Thyroid gland (tissue), 4 donors: ENCODE results near the gene P2RY8. TPM values are rescaled to one million over a fixed set of nuclear protein-coding genes. Genes with fewer than 3 reads are reported as not detected.
"Not testable (repeated sequence)": the region's sequence is repeated elsewhere in the genome, so short reads cannot be mapped to it uniquely, and the experiment has no call there.

Source experiments
- DNase-seq, 2 donors: peaks; one replicate each; pipeline ENCODE4 v3.0.0-alpha.2; 2019
- H3K27ac ChIP-seq, 3 donors: fragments of 200-600 bp; sonication (generic); 1 replicate in 2 of 3; 2 replicates in 1 of 3; pipeline ENCODE4 v1.5.1; 2016 to 2019; ENCODE audit warnings: mild to moderate bottlenecking in 1 of 3, moderate library complexity in 1 of 3
- H3K27me3 ChIP-seq: fragments of 200-600 bp; sonication (generic); one replicate; pipeline ENCODE4 v1.5.1; 2019
- H3K36me3 ChIP-seq, 2 donors: fragments of 200-600 bp; sonication (generic); one replicate each; pipeline ENCODE4 v1.5.1; 2016 to 2019
- H3K4me1 ChIP-seq, 2 donors: fragments of 200-600 bp; sonication (generic); one replicate each; pipeline ENCODE4 v1.5.1; 2017 to 2019
- H3K4me3 ChIP-seq, 3 donors: fragments of 200-600 bp; sonication (generic); replicated peaks in 1 of 3; 1 replicate in 2 of 3; 2 replicates in 1 of 3; pipeline ENCODE4 v1.5.1; 2016; ENCODE audit warnings: mild to moderate bottlenecking in 1 of 3
- H3K9me3 ChIP-seq: fragments of 200-600 bp; sonication (generic); one replicate; pipeline ENCODE4 v1.5.1; 2017
- CTCF ChIP-seq, 6 experiments: fragments of 200-600 bp in 3 of 6; fragments of 450-650 bp in 3 of 6; sonication (generic) in 3 of 6; IDR thresholded peaks; one replicate each; pipeline ENCODE4 v1.5.1; 2016 to 2019; ENCODE audit warnings: antibody characterized with exemption in 6 of 6, mild to moderate bottlenecking in 2 of 6, inconsistent platforms in 1 of 6, moderate library complexity in 1 of 6
- POLR2A ChIP-seq, 2 donors: fragments of 450-650 bp; IDR thresholded peaks; one replicate each; pipeline ENCODE4 v1.6.1; 2017; ENCODE audit warnings: antibody characterized with exemption in 2 of 2, mild to moderate bottlenecking in 2 of 2, moderate library complexity in 1 of 2
- WGBS, 2 donors: methylation state at CpG; one replicate each; pipeline ENCODE4 v1.1.5; 2017; 5-methylcytosine and 5-hydroxymethylcytosine counted together
- intact Hi-C: fragments of 100-400 bp; cut with DNase I; formaldehyde crosslinking; loops from one replicate; pipeline ENCODE4 v1.15.1; 2023
- total RNA-seq, 4 donors: library from RNA; depleted of rRNA; stranded (reverse); fragments of >200 nt; gene quantifications; one replicate each; pipeline ENCODE4 v1.2.3, GENCODE V29; 2016

Gene P2RY8
- total RNA-seq, 4 donors from 2014 or later = 2.4 to 11.9 (median 3.0) TPM

DNA sequence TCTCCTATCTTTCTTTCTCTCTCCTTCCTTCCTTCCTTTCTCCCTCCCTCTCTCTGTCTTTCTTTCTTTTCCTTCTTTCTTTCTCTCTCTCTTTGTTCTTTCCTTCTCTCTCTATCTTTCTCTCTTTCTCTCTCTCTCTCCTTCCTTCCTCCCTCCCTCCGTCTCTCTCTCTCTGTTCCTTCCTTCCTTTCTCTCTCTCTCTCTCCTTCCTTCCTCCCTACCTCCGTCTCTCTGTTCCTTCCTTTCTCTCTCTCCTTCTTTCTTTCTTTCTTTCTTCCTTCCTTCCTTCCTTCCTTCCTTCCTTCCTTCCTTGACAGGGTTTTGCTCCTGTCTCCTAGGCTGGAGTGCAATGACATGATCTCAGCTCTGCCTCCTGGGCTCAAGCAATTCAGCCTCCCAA is 24.2 kb upstream of the P2RY8 start:
- H3K4me1 ChIP-seq = no peaks in the 10 kb centered on the region
- no peaks in the 10 kb centered on the region for H3K27me3 ChIP-seq
- no peak for DNase-seq
- intact Hi-C loops = no loop called here
- no peak for TF ChIP-seq POLR2A (IDR thresholded peaks at IDR 0.05)
- no peak for TF ChIP-seq CTCF (IDR thresholded peaks at IDR 0.05)
- no peak overlapping the region for H3K4me3 ChIP-seq
- H3K9me3 ChIP-seq = no peaks in the 10 kb centered on the region
- H3K27ac ChIP-seq = no peak overlapping the region
- WGBS, 2 donors = 57 to 66% methylated on average over 2 of the region's 2 CpGs
- no peaks in the 10 kb centered on the region for H3K36me3 ChIP-seq

DNA sequence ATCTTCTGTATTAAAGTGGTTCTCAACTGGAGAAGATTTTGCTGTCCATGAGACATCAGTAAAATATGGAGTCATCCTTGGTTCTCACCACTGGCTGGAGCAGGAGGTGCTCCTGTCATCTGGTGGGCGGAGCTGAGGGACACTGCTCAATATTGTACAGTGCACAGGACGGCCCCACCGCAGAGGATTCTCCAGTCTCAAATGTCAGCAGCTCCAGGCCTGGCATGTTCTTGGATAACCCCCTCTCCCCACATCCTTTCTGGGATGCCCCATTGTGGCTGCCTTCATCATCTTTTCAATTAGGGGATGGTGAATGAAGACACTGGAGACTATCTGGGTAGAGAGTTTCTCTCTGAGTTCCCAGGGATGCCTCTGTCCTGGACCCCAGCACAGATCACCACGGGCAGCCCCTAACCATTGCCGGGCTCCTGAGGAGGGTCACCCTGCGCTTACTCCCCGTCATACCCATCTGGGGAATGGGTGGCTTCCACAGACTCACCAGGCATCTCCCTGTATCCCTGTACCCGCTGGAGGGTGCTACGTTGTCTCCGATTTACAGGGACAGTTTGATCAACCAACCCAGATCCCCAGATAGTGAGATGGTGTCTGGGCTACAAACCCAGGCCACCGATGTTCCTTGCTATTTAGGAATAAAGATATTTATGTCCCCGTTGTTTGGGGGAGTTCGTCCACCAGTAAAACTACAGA is 21.9 kb upstream of the P2RY8 start:
- no peaks in the 10 kb centered on the region for H3K36me3 ChIP-seq
- TF ChIP-seq CTCF (IDR thresholded peaks at IDR 0.05) (no peak), POLR2A (IDR thresholded peaks at IDR 0.05) (no peak)
- H3K27me3 ChIP-seq = no peaks in the 10 kb centered on the region
- intact Hi-C loops = no loop called here
- H3K4me1 ChIP-seq = no peaks in the 10 kb centered on the region
- H3K27ac ChIP-seq = no peak overlapping the region
- no peaks in the 10 kb centered on the region for H3K9me3 ChIP-seq
- 85 to 89% methylated on average over 13 of the region's 13 CpGs for WGBS, 2 donors
- no peak for DNase-seq
- no peak overlapping the region for H3K4me3 ChIP-seq

DNA sequence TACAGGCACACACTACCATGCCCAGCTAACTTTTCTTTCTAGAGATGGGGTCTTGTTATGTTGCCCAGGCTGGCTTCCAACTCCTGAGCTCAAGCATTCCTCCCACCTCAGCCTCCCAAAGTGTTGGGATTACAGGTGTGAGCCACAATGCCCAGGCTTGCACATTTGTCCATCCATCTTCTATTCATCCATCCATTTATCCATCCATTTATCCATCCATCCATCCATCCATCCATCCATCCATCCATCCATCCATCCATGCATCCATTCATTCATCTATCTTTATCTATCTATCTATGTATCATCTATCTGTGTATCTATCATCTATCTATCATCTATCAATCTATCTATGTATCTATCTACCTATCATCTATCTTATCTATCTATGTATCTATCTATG is 20.5 kb upstream of the P2RY8 start:
- H3K9me3 ChIP-seq, DNase-seq, H3K4me3 ChIP-seq, H3K36me3 ChIP-seq, H3K4me1 ChIP-seq, intact Hi-C loops, H3K27me3 ChIP-seq, H3K27ac ChIP-seq: not testable (repeated sequence)

DNA sequence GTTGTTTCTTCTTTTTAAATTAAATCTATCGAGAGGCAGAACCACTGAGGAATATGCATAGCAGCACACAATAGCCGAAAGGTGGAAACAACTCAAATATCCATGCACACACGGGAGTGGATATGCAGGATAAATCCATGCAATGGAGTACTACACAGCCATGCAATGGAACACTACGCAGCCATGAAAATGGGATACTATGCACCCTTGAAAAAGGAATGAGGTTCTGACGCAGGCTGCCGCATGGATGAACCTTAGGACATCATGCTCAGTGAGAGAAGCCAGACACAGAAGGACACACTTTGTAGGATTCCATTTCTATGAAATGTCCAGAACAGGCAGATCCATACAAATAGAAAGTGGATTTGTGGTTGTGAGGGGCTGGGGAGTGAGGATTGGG is 18.4 kb upstream of the P2RY8 start:
- TF ChIP-seq CTCF (IDR thresholded peaks at IDR 0.05) (no peak), POLR2A (IDR thresholded peaks at IDR 0.05) (no peak)
- Histone ChIP-seq H3K9me3 (no peaks in the 10 kb centered on the region), H3K27ac (no peak overlapping the region), H3K4me1 (no peaks in the 10 kb centered on the region), H3K27me3 (no peaks in the 10 kb centered on the region), H3K36me3 (no peaks in the 10 kb centered on the region), H3K4me3 (no peak overlapping the region)
- 87 to 92% methylated on average over 6 of the region's 6 CpGs for WGBS, 2 donors
- intact Hi-C loops = no loop called here
- DNase-seq = no peak

DNA sequence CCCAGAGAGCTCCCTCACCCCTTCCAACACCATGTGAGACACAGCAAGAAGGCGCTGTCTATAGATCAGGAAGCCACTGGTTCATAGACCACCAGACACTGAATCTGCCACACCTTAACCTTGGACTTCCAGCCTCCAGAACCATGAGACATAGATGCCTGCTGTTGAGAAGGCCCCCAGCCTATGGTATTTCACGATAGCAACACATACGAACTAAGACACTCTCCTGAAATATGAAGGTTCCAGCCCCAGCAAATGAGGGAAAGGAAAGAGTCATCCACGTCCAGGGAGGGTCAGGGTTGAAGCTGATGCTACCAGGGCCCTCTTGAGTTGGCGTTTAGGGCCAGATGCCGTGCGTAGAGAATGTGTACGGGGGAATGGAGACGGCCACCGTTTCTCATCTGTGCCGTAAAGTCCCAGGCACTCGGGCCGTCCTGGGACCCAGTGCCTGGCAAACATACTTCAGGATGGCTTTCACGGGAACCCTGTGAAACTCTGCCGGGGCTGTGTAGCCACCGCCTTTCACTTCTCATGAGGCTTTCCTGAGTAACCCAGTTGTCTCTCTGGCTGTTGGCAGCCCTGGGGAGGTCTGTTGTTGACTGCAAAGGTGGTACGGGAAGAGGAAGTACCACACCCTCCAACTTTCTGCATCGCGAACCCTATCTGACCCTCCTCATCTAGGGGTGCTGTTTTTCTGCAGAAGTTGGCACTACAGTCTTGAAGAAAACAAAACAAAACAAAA is 17.7 kb upstream of the P2RY8 start:
- H3K27me3 ChIP-seq = no peaks in the 10 kb centered on the region
- H3K9me3 ChIP-seq = no peaks in the 10 kb centered on the region
- no peak for DNase-seq
- no peaks in the 10 kb centered on the region for H3K4me1 ChIP-seq
- H3K36me3 ChIP-seq = no peaks in the 10 kb centered on the region
- no peak overlapping the region for H3K4me3 ChIP-seq
- 76 to 86% methylated on average over 19 of the region's 19 CpGs for WGBS, 2 donors
- TF ChIP-seq CTCF (IDR thresholded peaks at IDR 0.05) (no peak), POLR2A (IDR thresholded peaks at IDR 0.05) (no peak)
- intact Hi-C loops = no loop called here
- no peak overlapping the region for H3K27ac ChIP-seq
